HG03066 (cell line): Measurements from ENCODE around the gene PARD6B.
"Not testable (repeated sequence)": the region's sequence is repeated elsewhere in the genome, so short reads cannot be mapped to it uniquely, and the experiment has no call there.

Experiments
- ATAC-seq: cut with Tn5 transposase; IDR thresholded peaks from one replicate; pipeline ENCODE4 v1.9.1; 2021; ENCODE audit warnings: low read depth; ENCODE audit not compliant: unreplicated experiment

PARD6B gene

DNA sequence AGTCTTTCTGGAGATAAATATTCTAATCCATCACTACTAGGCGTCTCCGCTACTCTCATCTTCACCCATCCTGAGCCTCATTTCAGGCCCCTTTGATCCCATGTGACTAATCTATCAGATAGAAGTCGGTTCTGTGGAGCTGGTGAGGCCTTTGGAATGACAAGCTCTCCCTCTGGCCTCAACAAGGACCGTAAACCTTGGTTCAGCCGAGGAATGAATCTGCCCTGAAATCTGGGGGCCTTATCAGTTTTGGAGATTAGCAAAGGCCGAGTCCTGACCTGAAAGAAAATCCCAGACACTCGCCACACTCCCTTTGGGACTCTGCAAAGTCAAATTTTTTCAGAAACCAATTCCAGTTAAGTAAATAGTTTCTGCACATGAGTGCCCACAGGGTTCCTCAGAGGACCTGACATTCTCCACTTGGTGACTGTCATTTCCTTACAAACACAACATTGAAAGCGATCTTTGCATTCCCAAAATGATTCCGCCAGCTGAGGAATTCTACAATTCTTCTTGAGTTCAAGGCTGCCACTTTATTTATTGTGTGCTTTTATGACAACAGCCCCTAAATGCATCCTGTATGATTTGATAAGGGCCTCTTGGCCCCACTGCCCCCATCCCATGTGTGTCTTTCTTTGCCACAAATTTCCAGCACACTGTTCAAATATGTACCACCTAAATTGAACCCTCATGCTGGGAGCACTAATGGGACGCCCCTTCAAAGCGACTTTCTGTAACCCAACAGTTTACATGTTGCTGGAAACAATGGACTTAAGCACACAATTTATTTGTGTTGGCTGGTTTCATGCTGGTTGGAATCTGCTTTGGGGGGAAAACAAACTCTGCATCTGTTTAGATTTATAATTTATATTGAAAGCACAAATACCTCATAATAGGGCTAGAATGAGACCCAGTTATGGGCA, 30.1 kb upstream of the PARD6B start:
- no peak for ATAC-seq

DNA sequence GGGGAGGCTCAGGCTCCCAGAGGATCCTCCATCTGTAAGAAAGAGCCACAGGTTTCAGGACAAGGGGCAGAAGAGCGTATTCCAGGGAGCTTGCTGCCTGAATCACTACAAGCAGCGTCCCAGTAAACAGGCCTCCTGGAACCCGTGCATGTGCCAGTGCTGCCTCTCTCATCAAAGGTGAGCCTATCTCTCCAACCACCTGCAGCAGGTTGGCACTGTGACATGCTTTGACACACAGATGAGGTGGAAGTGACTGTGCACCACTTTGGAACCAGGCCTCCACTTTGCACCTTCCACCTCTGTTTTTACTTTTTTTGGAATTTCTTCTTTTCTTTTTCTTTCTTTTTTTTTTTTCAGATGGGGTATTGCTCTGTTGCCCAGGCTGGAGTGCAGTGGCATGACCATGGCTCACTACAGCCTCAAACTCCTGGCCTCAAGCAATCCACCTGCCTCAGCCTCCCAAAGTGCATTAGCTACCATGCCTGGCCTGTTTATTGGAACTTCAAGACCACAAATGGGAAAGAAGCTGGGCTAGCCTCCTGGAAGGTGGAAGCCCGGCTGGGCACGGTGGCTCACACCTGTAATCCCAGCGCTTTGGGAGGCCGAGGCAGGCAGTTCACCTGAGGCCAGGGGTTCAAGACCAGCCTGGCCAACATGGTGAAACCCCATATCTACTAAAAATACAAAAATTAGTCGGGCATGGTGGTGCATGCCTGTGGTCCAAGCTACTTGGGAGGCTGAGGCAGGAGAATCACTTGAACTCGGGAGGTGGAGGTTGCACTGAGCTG, 27.5 kb upstream of the PARD6B start:
- not testable (repeated sequence) for ATAC-seq

- ATAC-seq: no peak
Observed at GRCh38 chr20:50704514-50704913, 26.9 kb upstream of the PARD6B start.

GRCh38 chr20:50704971-50705370, 26.4 kb upstream of the PARD6B start:
- ATAC-seq: no peak

DNA sequence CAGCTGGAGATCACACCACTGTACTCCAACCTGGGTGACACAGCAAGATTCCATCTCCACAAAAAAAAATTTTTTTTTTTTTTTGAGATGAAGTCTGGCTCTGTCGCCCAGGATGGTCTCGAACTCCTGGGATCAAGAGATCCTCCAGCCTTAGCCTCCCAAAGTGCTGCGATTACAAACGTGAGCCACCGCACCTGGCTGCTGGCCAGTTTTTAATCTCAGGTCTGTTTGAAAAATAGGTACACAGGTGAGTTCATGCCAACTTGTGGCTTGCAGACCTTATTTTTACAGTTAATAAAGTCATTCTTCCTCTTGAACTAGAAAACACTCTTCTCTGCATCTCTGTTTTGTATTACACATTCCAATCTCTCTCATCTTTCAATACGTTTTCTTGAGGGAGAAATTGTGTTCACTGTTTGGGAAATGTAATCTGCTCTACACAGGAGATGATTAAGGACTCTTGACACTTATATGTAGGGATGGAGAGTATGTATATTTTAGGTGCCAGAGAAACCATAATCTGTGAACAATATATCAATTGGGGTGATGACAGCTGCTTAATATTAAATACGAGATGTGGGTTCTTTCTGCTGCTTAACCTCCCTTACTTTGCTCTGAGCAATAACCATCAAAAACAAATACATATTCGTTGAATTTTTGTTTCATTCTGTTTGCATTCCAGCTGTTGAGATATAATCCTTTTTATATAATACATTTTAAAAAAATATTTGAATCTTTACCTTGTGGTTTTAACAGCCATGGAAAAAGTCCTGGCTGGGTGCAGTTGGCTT, 22.3 kb upstream of the PARD6B start:
- ATAC-seq: no peak

DNA sequence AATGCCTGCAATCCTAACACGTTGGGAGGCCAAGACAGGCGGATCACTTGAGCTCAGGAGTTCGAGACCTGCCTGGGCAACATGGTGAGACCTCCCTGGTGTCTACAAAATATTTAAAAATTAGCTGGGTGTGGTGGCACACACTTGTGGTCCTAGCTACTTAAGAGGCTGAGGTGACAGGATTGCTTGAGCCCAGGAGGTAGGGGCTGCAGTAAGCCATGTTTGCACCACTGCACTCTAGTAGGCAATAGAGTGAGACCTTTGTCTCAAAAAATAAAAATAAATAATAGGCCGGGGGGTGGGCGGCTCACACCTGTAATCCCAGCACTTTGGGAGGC, 21.8 kb upstream of the PARD6B start:
- no peak for ATAC-seq

GRCh38 chr20:50710492-50711063, 20.8 kb upstream of the PARD6B start:
- no peak for ATAC-seq

DNA sequence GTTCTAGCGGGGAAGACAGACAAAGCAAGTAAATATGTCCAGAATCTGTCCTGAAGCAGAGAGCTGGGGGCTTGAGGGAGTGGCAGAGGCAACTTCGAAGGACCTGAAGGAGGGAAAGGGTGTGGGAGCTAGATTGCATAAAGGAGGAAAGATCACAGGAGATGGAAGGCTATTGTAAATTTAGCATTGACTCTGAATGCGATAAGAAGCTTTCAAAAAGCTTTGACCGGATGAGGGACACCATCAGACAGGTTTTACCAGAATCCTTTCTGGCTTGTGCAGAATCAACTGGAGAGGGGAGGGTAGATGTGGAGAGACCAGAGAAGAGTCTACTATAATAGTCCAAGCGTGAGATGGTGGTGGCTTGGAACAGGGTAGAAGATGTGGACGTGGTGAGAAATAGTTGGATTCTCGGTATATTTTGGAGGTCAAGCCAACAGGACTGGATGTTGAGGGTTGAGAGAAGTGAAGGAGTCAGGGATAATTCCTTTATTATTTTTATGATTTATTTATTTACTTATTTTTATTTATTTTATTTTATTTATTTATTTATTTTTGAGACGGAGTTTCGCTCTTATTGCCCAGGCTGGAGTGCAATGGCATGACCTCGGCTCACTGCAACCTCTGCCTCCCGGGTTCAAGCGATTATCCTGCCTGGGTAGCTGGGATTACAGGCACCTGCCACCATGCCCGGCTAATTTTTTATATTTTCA, 20.1 kb upstream of the PARD6B start:
- ATAC-seq: no peak

DNA sequence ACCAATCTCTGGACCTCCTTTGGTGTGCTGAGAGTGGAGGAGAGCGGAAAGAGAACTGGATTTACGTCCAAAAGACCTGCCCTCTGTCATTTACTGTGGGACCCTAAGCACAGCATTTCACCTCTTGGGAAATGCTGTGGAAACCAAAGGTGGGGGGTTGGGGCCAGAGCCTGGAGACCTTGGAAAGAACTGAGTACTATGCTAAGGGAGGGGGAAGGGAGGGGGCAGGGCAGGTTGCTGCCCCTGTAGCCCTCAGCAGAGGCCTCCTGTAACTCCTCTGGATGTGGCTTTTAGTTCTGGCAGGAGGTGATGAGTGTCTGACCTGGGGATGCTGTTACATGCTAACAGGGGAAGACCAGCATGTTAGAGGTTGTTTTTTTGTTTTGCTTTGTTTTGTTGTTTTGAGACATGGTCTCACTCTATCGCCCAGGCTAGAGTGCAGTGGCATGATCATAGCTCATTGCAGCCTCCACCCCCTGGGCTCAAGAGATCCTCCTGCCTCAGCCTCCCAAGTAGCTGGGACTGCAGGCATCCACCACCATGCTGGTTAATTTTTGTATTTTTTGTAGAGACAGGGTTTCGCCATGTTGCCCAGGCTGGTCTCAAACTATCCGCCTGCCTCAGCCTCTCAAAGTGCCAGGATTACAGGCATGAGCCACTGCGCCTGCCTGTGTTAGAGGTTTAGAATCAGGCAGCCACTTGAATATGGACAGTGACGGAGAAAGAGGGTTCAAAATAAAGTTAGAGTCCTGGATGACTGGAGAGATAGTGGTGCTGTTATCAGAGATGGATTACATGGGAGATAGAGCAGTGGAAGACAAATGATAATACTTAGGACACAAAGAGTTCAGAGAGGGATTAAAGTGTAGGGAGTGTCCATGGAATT, 18.4 kb upstream of the PARD6B start:
- ATAC-seq: no peak

- no peak for ATAC-seq
Observed at GRCh38 chr20:50713657-50714101, 17.7 kb upstream of the PARD6B start.

- ATAC-seq: not testable (repeated sequence)
Observed at GRCh38 chr20:50714426-50714825, 17.0 kb upstream of the PARD6B start.

DNA sequence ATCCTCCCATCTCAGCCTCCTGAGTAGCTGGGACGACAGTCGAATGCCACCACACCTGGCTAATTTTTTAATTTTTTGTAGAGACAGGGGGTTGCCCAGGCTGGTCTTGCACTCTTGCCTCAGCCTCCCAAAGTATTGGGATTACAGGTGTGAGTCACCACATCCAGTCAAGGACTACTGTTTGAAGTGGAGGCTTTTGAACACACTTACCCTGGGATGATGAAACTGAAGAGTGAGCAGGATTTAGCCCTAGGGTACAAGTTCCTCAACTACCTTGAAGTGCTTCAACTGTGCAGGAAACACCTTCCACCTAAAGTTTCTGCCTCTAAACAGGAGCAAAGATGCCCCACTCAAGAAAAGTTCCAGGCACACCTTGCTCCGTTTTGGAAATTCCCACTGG, 15.7 kb upstream of the PARD6B start:
- no peak for ATAC-seq

GRCh38 chr20:50716518-50716917, 14.9 kb upstream of the PARD6B start:
- ATAC-seq: no peak

- no peak for ATAC-seq
Observed at GRCh38 chr20:50717312-50717711, 14.1 kb upstream of the PARD6B start.

GRCh38 chr20:50717974-50718761, 13.2 kb upstream of the PARD6B start:
- no peak for ATAC-seq

DNA sequence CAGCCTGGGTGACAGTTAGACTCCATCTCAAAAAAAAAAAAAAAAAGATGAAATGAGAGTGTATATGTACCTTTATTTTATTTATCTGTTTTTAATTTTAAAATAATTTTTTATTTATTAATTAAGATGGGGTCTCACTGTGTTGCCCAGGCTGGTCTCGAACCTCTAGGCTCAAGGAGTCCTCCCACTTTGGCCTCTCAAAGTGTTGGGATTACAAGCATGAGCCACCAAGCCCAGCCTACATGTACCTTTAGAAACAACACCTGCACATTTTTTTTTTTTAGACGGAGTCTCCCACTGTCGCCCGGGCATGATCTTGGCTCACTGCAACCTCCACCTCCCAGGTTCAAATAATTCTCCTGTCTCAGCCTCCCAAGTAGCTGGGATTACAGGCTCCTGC, 12.1 kb upstream of the PARD6B start:
- ATAC-seq: no peak

GRCh38 chr20:50720026-50720425, 11.4 kb upstream of the PARD6B start:
- no peak for ATAC-seq

DNA sequence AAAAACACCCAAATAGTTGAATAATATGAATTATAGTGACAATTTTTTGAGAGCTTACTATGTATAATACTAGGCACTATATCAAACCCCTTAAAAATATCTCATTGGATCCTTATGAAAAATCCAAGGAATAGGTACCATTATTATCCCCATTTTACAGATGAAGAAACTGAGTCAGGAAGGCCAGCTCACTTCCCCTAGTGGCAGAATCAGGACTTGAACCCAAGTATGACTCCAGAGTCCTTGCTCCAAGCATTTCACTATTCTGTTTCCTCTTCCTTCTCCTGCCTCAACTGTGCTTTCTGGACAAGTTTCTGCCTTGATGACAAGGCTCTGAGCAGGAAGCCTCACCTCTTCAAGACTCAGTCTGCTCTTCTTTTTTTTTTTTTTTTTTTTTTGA, 10.8 kb upstream of the PARD6B start:
- no peak for ATAC-seq
